Measurements from ENCODE around the gene ADCYAP1R1.

Gene ADCYAP1R1

GRCh38 chr7:31107106-31108090 is 55.3 kb downstream of the ADCYAP1R1 start:
- no peak for DNase-seq

GRCh38 chr7:31108097-31108657 is 56.1 kb downstream of the ADCYAP1R1 start:
- DNase-seq, result no peak

DNA sequence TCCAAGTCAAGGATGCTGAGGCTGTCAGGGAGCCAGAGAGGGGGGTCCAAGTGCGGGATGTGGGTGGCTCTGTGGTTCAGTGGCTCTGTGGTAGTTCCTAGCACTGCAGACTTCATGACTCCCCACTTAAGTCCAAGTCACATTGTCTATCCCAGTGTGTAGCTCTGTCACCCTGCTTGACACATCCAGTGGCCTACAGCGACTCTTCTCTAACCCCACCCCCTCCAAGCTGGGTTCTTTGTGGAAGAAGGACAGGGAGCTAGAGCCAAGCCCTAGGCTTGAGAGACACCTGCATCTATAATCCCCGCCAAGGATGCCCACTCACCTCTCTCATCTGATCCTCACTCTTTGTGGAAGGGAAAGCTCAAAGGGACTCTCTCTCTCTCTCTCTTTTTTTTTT is 57.6 kb downstream of the ADCYAP1R1 start:
- no peak for DNase-seq

GRCh38 chr7:31110331-31111108 is 58.4 kb downstream of the ADCYAP1R1 start:
- DNase-seq, result no peak

- no peak for DNase-seq
Measured at GRCh38 chr7:31111109-31111451, 59.0 kb downstream of the ADCYAP1R1 start.

- no peak for DNase-seq
Measured at GRCh38 chr7:31113660-31114059, 61.6 kb downstream of the ADCYAP1R1 start.

DNA sequence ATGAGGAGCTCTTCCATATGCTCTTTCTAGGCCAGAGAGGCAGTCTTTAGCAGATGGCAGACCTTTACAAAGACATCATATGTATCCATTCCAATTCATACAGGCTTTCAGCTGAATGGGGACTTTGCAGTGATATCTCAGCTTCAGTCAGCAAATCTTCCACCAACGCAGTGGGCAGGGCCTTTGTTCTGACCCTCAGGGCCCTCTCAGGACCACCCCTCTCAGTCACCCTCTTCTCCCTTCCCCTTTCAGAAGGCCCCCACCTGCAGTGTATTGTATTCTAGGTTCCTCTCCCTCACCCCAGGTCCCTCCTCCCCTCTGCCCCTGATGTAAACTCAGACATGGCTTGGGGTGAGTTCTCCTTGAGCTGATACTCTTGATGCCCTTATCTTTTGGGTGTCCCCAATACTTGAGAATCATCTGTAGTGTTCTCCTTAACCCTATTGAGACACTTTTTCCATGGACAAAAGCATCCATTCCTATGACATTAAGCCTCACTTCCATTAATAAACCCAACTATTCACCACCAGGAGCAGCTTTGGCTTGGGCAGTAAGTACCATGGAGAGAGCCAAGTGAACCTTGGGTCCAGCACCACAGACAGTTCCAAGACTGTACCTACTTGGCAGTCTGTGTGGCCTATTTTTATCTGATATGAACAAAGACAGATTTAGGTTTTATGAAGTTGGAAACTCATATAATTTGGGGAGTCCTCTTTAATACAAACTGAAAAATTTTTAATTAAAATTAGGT is 62.7 kb downstream of the ADCYAP1R1 start:
- no peak for DNase-seq

DNA sequence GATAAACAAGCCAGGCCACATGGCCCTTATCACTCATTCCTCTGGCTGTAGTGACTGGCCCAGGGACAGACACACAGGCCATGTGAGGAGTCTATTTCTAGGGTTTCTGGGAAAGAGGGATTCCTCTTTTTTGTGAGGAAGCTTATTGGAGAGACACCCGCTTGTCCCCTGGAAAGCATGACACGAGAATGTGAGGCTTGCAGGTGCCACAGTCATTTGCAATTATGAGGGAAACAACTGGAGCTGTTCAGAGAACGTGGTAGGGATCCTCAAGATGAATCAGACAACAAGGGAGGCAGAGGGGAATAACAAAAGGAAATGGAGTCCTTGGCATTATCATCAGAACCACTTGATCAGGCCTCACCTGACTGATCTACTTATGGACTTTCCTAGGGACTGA is 64.5 kb downstream of the ADCYAP1R1 start:
- DNase-seq, result no peak

GRCh38 chr7:31119249-31119648 is 67.1 kb downstream of the ADCYAP1R1 start:
- DNase-seq, result no peak

DNA sequence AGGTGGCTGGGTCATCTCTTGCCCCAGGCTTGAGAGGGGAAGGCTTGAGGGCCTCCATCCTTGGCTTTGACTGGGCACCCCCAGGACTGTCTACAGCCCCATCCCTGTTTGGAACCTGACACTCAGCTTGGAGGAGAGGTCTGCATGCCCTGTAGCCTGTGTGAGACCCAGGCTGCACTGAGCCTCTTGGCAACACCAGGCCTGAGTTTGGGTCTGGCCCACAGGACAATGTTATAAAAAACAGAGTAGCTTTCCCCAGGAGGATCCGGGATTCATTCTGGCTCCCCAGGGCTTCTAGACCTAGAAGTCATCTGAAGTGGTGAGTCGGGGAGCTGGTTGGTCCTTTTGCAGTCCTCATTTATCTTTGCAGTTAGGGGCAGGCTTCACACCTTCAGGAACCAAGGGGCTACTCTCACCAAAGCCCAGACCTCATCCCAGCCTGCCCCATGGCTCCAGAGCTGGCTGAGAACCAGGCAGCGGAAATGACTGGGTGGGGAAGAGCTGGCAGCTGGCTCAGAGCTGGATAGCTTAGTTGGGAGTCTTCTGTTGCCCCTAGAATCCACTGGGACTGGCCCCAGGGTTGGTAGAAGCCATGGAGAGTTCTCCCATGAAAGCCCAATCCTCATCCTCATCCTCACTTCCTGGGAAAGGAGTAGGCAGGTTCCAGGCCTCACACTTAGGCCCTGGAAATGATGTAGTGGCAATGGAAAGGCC is 68.8 kb downstream of the ADCYAP1R1 start:
- no peak for DNase-seq

DNA sequence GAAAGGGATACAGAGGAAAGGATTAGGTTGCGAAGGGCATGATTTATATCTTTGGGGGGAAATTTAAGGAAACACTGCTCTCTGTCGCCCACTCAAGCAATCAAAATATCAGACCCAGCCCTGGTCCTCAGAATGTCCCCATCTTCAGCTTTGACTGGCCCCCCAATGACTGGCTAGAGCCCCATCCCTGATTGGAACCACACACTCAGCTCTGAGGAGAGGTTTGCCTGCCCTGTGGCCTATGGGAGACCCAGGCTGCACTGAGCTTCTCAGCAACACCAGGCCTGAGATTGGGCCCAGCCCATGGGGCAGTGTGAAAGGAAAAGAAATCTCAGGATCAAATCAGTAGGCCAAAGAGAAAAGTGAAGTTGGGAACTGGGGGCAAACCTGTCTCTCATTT is 69.5 kb downstream of the ADCYAP1R1 start:
- DNase-seq, result no peak

DNA sequence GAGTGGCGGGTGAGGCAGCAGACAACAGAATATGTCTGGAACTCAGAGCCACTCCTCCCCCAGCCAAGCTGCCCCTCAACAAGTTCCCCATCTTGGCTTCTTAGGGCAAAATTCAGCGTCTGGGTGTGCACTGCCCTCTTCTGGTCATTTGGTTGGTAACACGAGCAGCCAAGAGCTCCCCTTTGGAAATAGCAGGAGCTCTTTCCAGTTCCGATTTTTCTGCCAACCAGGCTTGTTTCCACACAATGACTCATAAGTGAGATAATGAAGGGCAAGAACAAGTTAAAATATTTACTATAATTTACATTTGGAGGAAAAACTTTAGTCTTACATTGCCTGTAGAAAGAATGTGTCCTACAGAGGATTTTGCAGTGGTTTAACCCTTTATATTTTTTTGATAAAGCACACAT is 70.5 kb downstream of the ADCYAP1R1 start:
- DNase-seq, result peak in 1 of 5 experiments; percentile 33

DNA sequence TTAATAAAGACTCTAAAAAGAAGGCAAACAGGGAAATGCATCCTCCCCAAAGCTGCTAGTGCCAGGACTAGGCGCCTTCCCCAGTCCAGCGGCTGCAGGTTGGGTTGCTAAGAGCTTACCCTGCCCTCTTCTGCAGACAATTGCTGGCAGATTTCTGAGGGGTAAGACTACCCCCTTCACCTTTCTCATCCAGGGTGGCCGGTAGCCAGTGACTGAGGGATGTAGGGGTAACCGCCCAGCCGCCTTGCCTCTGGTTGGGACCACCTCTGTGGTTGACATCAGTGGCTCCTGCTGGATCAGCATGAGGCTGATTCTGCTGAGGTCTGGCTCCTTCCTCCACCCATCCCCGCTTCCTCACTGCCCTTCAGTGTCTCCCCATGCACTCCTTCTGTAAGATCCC is 71.2 kb downstream of the ADCYAP1R1 start:
- no peak for DNase-seq

DNA sequence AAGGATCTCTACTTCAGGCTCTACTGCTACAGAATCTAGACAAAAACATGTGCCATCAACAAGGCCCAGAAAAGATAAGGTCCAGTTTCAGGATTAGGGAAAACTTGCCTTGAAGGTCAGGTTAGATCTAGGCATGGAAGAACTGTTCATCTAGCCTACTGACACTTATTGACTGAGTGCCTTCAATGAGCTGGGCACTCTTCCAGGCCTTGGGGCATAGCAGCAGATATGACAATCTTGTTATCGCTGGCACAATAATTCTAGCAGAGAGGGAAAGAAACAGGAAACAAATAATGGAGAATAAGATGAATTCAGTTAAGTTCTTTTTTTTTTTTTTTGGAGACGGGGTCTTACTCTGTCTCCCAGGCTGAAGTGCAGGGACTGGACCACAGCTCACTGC is 71.6 kb downstream of the ADCYAP1R1 start:
- DNase-seq, result no peak

DNA sequence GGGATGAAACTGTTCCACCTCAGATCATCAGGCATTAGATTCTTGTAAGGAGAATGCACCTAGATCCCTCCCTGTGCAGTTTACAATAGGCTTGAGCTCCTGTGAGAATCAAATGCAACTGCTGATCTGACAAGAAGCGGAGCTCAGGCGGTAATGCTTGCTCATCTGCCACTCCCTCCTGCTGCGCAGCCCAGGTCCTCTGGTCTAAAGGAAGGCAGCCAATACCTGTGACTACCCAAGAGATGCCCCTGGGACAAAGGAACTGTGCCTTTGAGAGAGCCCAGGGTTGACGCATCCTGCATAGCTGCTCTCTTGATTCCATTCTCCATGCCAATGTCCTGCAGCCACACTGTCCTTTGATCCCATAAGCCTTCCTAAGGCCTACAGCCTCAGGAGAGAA is 73.1 kb downstream of the ADCYAP1R1 start:
- DNase-seq, result no peak

DNA sequence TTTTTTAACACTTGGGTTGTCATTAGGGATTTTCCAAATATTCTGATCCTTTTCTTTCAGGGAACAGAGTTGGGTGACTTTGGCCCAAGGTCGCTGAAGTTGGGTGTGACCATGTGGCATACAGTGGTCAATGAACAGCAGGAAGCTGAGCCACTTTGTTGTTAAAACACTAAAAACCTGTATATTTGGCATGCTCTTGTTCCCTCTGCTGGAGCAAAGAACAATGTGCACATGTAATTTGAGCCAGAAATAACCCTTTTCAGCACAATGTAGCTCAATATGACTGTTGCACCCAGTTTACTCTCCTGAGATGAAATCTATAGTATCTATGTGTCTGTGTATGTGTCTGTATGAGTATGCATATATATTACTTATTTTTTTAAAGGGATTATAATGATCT is 74.9 kb downstream of the ADCYAP1R1 start:
- DNase-seq, result no peak

DNA sequence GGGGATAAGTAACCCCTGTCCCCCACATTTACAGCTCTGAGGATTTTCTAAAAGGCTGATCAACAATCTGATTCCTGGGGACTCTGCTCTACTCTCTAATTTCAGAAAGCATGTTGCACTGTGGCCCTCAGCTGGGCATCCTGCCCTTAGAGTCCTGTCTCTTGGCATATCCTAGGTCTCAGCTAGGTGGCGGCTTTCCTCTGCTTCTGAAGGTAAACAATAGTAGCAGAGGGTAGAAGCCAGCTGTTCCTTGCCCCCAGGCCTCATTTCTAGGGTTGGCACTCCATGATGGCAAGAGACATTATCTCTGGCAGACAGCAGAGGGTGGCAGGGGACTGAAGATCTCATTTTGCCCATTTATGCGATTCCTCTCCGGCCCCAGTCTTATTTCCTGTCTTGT is 77.0 kb downstream of the ADCYAP1R1 start:
- no peak for DNase-seq

DNA sequence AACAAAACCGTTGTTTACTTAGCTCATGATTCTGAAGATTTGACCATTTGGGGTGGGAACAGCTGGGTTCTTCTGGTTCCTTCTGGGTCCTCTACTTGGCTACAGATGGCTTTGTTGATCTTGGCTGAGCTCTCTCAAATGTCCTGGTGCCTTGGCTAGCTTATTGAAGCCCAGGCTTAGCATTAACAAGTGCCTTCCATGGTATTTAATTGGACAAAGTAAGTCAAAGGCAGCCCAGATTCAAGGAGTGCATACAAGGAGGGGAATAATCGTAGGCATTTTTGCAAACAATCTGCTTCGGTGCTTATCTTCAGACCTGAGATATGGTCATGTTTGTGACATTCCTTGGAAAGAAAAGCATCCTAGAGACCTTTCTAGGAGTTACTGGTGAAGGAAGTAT is 81.4 kb downstream of the ADCYAP1R1 start:
- DNase-seq, result no peak

- peak in 3 of 5 experiments; percentile 6 to 52 (median 19) for DNase-seq
Measured at GRCh38 chr7:31134246-31135188, 82.4 kb downstream of the ADCYAP1R1 start.

DNA sequence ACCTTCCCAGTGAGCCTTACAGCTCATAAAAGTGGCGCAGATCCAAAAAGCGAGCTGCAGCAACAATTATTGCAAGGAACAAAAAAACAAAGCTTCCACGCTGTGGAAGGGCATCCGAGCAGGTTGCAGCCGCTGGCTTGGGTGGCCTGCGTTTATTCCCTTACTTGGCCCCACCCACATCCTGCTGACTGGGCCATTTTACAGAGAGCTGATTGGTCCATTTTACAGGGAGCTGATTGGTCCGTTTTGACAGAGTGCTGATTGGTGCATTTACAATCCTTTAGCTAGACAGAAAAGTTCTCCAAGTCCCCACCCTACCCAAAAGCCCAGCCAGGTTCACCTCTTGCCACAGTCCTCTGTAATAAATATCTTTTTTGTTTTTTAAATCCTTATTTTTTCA is 85.1 kb downstream of the ADCYAP1R1 start:
- no peak for DNase-seq

- DNase-seq, result no peak
Measured at GRCh38 chr7:31145339-31145738, 93.2 kb downstream of the ADCYAP1R1 start.

Data from T-helper 2 cell (primary cell).